Parathyroid adenoma (tissue), 2 donors: ENCODE data around the gene TOMM70.

Experiments used
- H2AFZ ChIP-seq: fragments of 300-600 bp; sonication (generic); one replicate; pipeline ENCODE4 v1.7.0; 2017; ENCODE audit warnings: antibody characterized with exemption, mild to moderate bottlenecking
- H3K27ac ChIP-seq: fragments of 300-600 bp; sonication (generic); one replicate; pipeline ENCODE4 v1.7.0; 2017
- H3K27me3 ChIP-seq: fragments of 300-600 bp; sonication (generic); one replicate; pipeline ENCODE4 v1.7.0; 2017; ENCODE audit warnings: low read length; ENCODE audit not compliant: control insufficient read depth, insufficient read depth
- H3K36me3 ChIP-seq: fragments of 300-600 bp; sonication (generic); one replicate; pipeline ENCODE4 v1.7.0; 2017; ENCODE audit warnings: low read length; ENCODE audit not compliant: control insufficient read depth, insufficient read depth
- H3K4me1 ChIP-seq: fragments of 300-600 bp; sonication (generic); one replicate; pipeline ENCODE4 v1.7.0; 2017; ENCODE audit warnings: control low read depth
- H3K4me2 ChIP-seq: fragments of 300-600 bp; sonication (generic); one replicate; pipeline ENCODE4 v1.7.0; 2017; ENCODE audit warnings: low read length
- H3K4me3 ChIP-seq: fragments of 300-600 bp; sonication (generic); one replicate; pipeline ENCODE4 v1.7.0; 2017; ENCODE audit warnings: low read depth, low read length
- H3K79me2 ChIP-seq: fragments of 300-600 bp; sonication (generic); one replicate; pipeline ENCODE4 v1.7.0; 2017; ENCODE audit warnings: control low read depth
- H3K9ac ChIP-seq: fragments of 300-600 bp; sonication (generic); one replicate; pipeline ENCODE4 v1.7.0; 2017; ENCODE audit warnings: mild to moderate bottlenecking
- H3K9me3 ChIP-seq: fragments of 300-600 bp; sonication (generic); one replicate; pipeline ENCODE4 v1.7.0; 2017; ENCODE audit warnings: low read length; ENCODE audit not compliant: control insufficient read depth
- CTCF ChIP-seq: fragments of 300-600 bp; sonication (generic); IDR thresholded peaks from one replicate; pipeline ENCODE4 v1.7.0; 2017; ENCODE audit warnings: antibody characterized with exemption, mild to moderate bottlenecking
- donor health status: primary hyperparathyroidism.

The TOMM70 gene

DNA sequence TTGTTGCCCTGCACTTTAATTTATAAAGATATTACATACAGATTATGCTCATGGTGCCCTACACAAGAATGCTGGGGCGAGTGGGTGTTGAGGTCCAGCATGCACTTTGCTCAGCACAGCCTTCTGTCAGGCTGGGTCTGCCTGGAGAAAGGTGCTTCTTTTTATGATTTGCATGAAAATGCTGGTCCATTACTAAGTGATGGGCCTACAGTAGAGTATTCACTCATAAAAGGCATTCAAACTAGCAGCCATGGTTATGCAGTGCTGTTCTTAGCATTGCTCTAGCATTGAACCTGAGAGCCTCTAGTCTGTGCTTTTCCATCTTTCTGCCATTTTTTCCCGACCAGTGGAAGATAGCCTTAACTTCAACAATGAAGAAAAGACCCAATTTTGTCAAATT, 12.7 kb upstream of the TOMM70 start:
- Histone ChIP-seq H3K27me3 (no peaks in the 10 kb centered on the region), H3K9me3 (no peaks in the 10 kb centered on the region), H3K4me3 (no peak overlapping the region), H3K4me1 (no peaks in the 10 kb centered on the region), H3K79me2 (no peaks in the 10 kb centered on the region), H3K36me3 (no peaks in the 10 kb centered on the region), H3K4me2 (no peak overlapping the region), H3K27ac (no peak overlapping the region), H3K9ac (no peak overlapping the region), H2AFZ (no peak overlapping the region)
- TF ChIP-seq CTCF: no peak

DNA sequence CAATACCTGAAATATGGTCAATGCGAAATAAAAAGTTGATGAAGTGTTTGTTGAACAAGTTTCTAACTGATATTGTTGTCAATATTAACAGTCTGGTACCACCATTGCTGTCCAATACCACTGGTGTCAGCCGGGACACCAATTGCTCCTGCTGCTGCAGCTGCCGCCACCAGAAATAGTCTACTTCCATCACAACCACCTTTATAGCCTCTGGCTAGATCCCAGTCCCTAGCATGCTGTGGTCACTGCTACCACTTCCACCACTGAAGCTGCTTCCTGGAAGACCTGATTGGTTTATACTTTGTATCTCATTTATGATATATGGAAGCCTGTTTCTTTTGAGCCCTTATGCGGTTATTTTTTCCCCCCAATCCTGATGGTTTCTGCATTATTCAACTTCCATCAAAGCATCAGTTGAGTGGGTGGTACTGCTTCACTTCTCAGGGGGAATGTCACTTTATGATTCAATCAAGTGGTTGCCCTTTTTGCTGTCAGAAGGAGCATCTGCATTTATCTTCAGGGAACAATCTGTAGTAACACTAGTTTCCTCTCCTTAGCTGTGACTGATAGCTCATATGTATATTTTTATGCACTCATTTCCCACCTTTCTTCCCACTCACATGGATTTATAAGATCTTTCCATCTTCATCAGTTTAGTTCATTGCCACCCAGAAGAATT, 12.2 kb upstream of the TOMM70 start:
- no peak overlapping the region for H3K27ac ChIP-seq
- peaks cover 2% of the 10 kb centered on the region for H3K79me2 ChIP-seq
- no peak overlapping the region for H2AFZ ChIP-seq
- H3K36me3 ChIP-seq: no peaks in the 10 kb centered on the region
- TF ChIP-seq CTCF: no peak
- no peak overlapping the region for H3K4me2 ChIP-seq
- H3K9ac ChIP-seq: no peak overlapping the region
- H3K27me3 ChIP-seq: no peaks in the 10 kb centered on the region
- H3K9me3 ChIP-seq: no peaks in the 10 kb centered on the region
- H3K4me1 ChIP-seq: no peaks in the 10 kb centered on the region
- no peak overlapping the region for H3K4me3 ChIP-seq

DNA sequence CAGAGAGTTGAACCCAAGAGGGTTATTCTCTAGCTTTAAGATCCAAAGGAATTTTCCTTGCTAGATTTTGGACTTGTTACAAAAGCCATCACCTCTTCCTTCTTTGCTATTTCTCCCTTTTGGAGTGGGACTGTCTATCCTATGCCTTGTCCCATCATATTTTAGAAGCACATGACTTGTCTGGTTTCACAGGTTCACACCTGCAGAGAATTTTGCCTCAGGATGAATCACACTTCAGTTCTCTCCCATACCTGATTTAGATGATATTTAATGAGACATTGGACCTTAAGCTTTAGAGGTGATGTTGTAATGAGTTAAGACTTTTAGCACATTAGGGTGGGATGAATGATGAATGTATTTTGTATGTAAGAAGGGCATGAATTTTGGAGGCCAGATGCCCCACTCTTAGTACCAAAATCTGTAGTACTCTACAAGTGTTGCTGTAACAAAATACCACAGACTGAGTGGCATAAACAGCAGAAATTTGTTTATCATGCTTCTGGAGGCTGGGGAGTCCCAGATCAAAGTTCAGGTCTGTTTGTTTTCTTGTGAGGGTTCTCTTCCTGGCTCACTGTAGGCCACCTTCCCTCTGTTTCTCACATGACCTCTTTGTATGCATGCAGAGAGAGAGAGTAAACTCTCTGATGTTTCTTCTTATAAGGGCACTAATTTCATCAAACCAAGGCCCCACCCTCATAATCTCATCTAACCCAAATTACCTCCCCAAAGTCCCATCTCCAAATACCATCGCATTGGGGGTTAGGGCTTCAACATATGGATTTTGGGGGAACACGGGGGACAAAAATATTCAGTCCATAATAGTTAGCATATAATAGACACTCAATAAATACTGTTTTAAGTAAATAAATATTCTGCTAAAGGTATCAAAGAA, 10.4 kb upstream of the TOMM70 start:
- H3K79me2 ChIP-seq: peaks cover 2% of the 10 kb centered on the region
- H3K4me2 ChIP-seq: no peak overlapping the region
- H3K4me1 ChIP-seq: no peaks in the 10 kb centered on the region
- no peak overlapping the region for H3K27ac ChIP-seq
- H3K27me3 ChIP-seq: no peaks in the 10 kb centered on the region
- no peaks in the 10 kb centered on the region for H3K9me3 ChIP-seq
- TF ChIP-seq CTCF: no peak
- no peaks in the 10 kb centered on the region for H3K36me3 ChIP-seq
- H2AFZ ChIP-seq: no peak overlapping the region
- H3K9ac ChIP-seq: no peak overlapping the region
- H3K4me3 ChIP-seq: no peak overlapping the region

- Histone ChIP-seq H3K4me3 (no peak overlapping the region), H3K27me3 (no peaks in the 10 kb centered on the region), H3K36me3 (no peaks in the 10 kb centered on the region), H3K79me2 (peaks cover 2% of the 10 kb centered on the region), H3K4me2 (no peak overlapping the region), H2AFZ (no peak overlapping the region), H3K4me1 (peaks cover 6% of the 10 kb centered on the region), H3K9ac (no peak overlapping the region), H3K27ac (no peak overlapping the region), H3K9me3 (no peaks in the 10 kb centered on the region)
- TF ChIP-seq CTCF: no peak
Observed at GRCh38 chr3:100407977-100408532, 7.2 kb upstream of the TOMM70 start.
